Left lung (tissue), 14 donors: Measurements from ENCODE around the gene MARVELD2. TPM values are rescaled to one million over a fixed set of nuclear protein-coding genes. Genes with fewer than 3 reads are reported as not detected.
"Not testable (repeated sequence)": the region's sequence is repeated elsewhere in the genome, so short reads cannot be mapped to it uniquely, and the experiment has no call there.

Experiments used
- ATAC-seq: fragments of 200-7000 bp; cut with Tn5 transposase; one replicate; pipeline ENCODE4 v1.9.1; 2020; ENCODE audit warnings: moderate library complexity
- DNase-seq, 4 donors: peaks; one replicate each; pipeline ENCODE4 v3.0.0-alpha.2; 2013 to 2020
- H3K27ac ChIP-seq, 2 donors: fragments of 200-600 bp; sonication (generic) in 1 of 2; one replicate each; pipeline versions ENCODE4 v1.5.0 to v1.8.0; 2020 to 2021
- H3K27me3 ChIP-seq, 2 donors: fragments of 200-600 bp; sonication (generic) in 1 of 2; one replicate each; pipeline versions ENCODE4 v1.5.0 to v1.8.0; 2020 to 2021
- H3K36me3 ChIP-seq, 2 donors: fragments of 200-600 bp; sonication (generic) in 1 of 2; one replicate each; pipeline versions ENCODE4 v1.5.0 to v1.8.0; 2020 to 2021
- H3K4me1 ChIP-seq, 2 donors: fragments of 200-600 bp; one replicate each; pipeline ENCODE4 v1.8.0; 2021
- H3K4me3 ChIP-seq, 2 donors: fragments of 200-600 bp; sonication (generic) in 1 of 2; one replicate each; pipeline versions ENCODE4 v1.5.0 to v1.8.0; 2020 to 2021; ENCODE audit warnings: mild to moderate bottlenecking in 1 of 2
- H3K9me3 ChIP-seq, 2 donors: fragments of 200-600 bp; sonication (generic) in 1 of 2; one replicate each; pipeline versions ENCODE4 v1.5.0 to v1.8.0; 2020 to 2021
- CTCF ChIP-seq, 2 donors: fragments of 200-600 bp; sonication (generic) in 1 of 2; IDR thresholded peaks; one replicate each; pipeline versions ENCODE4 v1.5.0 to v1.8.0; 2021; ENCODE audit warnings: antibody characterized with exemption in 2 of 2
- intact Hi-C, 2 donors: fragments of 100-400 bp; cut with DNase I; formaldehyde crosslinking; loops; one replicate each; pipeline versions ENCODE4 v1.11.2 to v1.14.2; 2022
- long read RNA-seq, 12 donors: library from polyadenylated mRNA in 2 of 12; unstranded in 2 of 12; transcript quantifications; one replicate each; pipeline ENCODE4 v2.0.0 and lab custom pipeline, GENCODE V29; 2019 to 2026
- polyA plus RNA-seq, 6 donors: library from polyadenylated mRNA; unstranded; fragments of 120-200 nt; gene quantifications; one replicate each; pipeline ENCODE4 v1.2.1, GENCODE V29; 2013; ENCODE audit not compliant: insufficient read length in 6 of 6
- total RNA-seq, 2 donors: library from RNA; stranded (reverse); fragmentation: NEBNext Ultra II Directional; extraction: Animal tissue kit (Norgen Biotek cat#: 25700); gene quantifications; one replicate each; pipeline ENCODE4 v1.2.1, GENCODE V29; 2021
- donor health status: DM: no; HTN: yes; CAD: no.
- donor health status: DM: no; HTN: no; CAD: no.

MARVELD2 gene
- total RNA-seq = 10 to 100 TPM; 24.6 to 38.3 TPM
- polyA plus RNA-seq = 10 to 100 TPM; 16.1 to 23.9 (median 21.7) TPM
- long read RNA-seq, donor 1, partial matches to known transcripts = 0 of 3 reads
- long read RNA-seq, donor 1, other reads (novel, unspliced or antisense) = 0 of 3 reads
- long read RNA-seq, donor 2, partial matches to known transcripts = 0 of 2 reads
- long read RNA-seq, donor 2, other reads (novel, unspliced or antisense) = 0 of 2 reads
- long read RNA-seq, donor 3 = 0 reads
- long read RNA-seq, donor 4, partial matches to known transcripts = 5 of 13 reads
- long read RNA-seq, donor 4, other reads (novel, unspliced or antisense) = 3 of 13 reads
- long read RNA-seq, donor 5, partial matches to known transcripts = 0 of 1 reads
- long read RNA-seq, donor 5, other reads (novel, unspliced or antisense) = 0 of 1 reads
- long read RNA-seq, donor 6, partial matches to known transcripts = 0 of 1 reads
- long read RNA-seq, donor 6, other reads (novel, unspliced or antisense) = 0 of 1 reads
- long read RNA-seq, donor 7 = 0 reads
- long read RNA-seq, donor 8, partial matches to known transcripts = 0 of 1 reads
- long read RNA-seq, donor 8, other reads (novel, unspliced or antisense) = 0 of 1 reads
- long read RNA-seq, donor 9 = 0 reads
- long read RNA-seq, donor 10, partial matches to known transcripts = 7 of 10 reads
- long read RNA-seq, donor 10, other reads (novel, unspliced or antisense) = 2 of 10 reads
- long read RNA-seq, donor 11, partial matches to known transcripts = 0 of 1 reads
- long read RNA-seq, donor 11, other reads (novel, unspliced or antisense) = 0 of 1 reads
- long read RNA-seq, donor 12 = 0 reads

GRCh38 chr5:69414885-69415583 lies at the start of gene MARVELD2:
Gene MARVELD2 (plus strand): TSS chr5:69415116. CDS start chr5:69419386, 4,270 bp downstream.
- intact Hi-C loops = loop anchor here in 1 of 2 donors (10.0 kb wide), 1 partner anchor 80 kb away; the partner anchor contains the start of gene OCLN
- Histone ChIP-seq H3K36me3 (peaks cover 0 to 36% of the 10 kb centered on the region in 2 donors), H3K9me3 (no peaks in the 10 kb centered on the region), H3K4me1 (peaks cover 0 to 5% of the 10 kb centered on the region in 2 donors), H3K27me3 (peaks cover 0 to 9% of the 10 kb centered on the region in 2 donors), H3K27ac (peak within 1 kb of the TSS; percentile 81 to 86), H3K4me3 (peak within 1 kb of the TSS; percentile 50 to 62)
- TF ChIP-seq CTCF (IDR thresholded peaks at IDR 0.05) = peak; percentile 33 to 38
- ATAC-seq (peak; percentile 96), DNase-seq (peak; percentile 46 to 96 (median 88))

- no peaks in the 10 kb centered on the region for H3K9me3 ChIP-seq
- no peak for DNase-seq
- H3K4me3 ChIP-seq = peak overlapping the region in 1 of 2 donors; percentile 78
- ATAC-seq = no peak
- intact Hi-C loops = no loop called here
- H3K27ac ChIP-seq = no peak overlapping the region
- H3K4me1 ChIP-seq = peaks cover 12 to 36% of the 10 kb centered on the region in 2 donors
- no peaks in the 10 kb centered on the region for H3K27me3 ChIP-seq
- H3K36me3 ChIP-seq = peaks cover 0 to 46% of the 10 kb centered on the region in 2 donors
- no peak for TF ChIP-seq CTCF (IDR thresholded peaks at IDR 0.05)
These were observed 47.1 kb upstream of the MARVELD2 start for GRCh38 chr5:69367697-69368279.

- Histone ChIP-seq H3K27ac (peak overlapping the region; percentile 96 to 97), H3K9me3 (no peaks in the 10 kb centered on the region), H3K4me1 (peaks cover 12 to 36% of the 10 kb centered on the region in 2 donors), H3K4me3 (peak overlapping the region; percentile 72 to 78), H3K36me3 (peaks cover 0 to 37% of the 10 kb centered on the region in 2 donors), H3K27me3 (no peaks in the 10 kb centered on the region)
- DNase-seq (peak in 1 of 4 donors; percentile 47), ATAC-seq (peak; percentile 61)
- TF ChIP-seq CTCF (IDR thresholded peaks at IDR 0.05) = no peak
- intact Hi-C loops = no loop called here
These were observed 46.2 kb upstream of the MARVELD2 start for GRCh38 chr5:69368458-69369339.

- peaks cover 12 to 35% of the 10 kb centered on the region in 2 donors for H3K4me1 ChIP-seq
- DNase-seq = peak; percentile 94 to 98 (median 96)
- no peak for TF ChIP-seq CTCF (IDR thresholded peaks at IDR 0.05)
- no peaks in the 10 kb centered on the region for H3K9me3 ChIP-seq
- intact Hi-C loops = no loop called here
- peak within 1 kb of the TSS; percentile 96 to 97 for H3K27ac ChIP-seq
- H3K4me3 ChIP-seq = peak within 1 kb of the TSS; percentile 72 to 78
- ATAC-seq = peak; percentile 99
- peaks cover 0 to 33% of the 10 kb centered on the region in 2 donors for H3K36me3 ChIP-seq
- no peaks in the 10 kb centered on the region for H3K27me3 ChIP-seq
These were observed 45.4 kb upstream of the MARVELD2 start, which contains the start of the genes AK6, RAD17 and TAF9 for GRCh38 chr5:69369340-69370121. Gene AK6 (minus strand): TSS chr5:69369520. CDS start chr5:69369490, 30 bp downstream. Gene RAD17 (plus strand): TSS chr5:69369818. CDS start chr5:69372209, 2,391 bp downstream. Gene TAF9 (minus strand): TSS chr5:69369520. CDS start chr5:69365737, 3,783 bp downstream.

GRCh38 chr5:69370335-69370734 lies 44.6 kb upstream of the MARVELD2 start:
- H3K27ac ChIP-seq = peak overlapping the region in 1 of 2 donors; percentile 96
- H3K9me3 ChIP-seq, ATAC-seq, H3K27me3 ChIP-seq, intact Hi-C loops: not testable (repeated sequence)
- peak overlapping the region; percentile 72 to 78 for H3K4me3 ChIP-seq
- peaks cover 0 to 33% of the 10 kb centered on the region in 2 donors for H3K36me3 ChIP-seq
- DNase-seq = peak in 1 of 4 donors; percentile 67
- peaks cover 12 to 30% of the 10 kb centered on the region in 2 donors for H3K4me1 ChIP-seq
